ENCODE data around the gene NOC2L. TPM values are rescaled to one million over a fixed set of nuclear protein-coding genes. Genes with fewer than 3 reads are reported as not detected.

NOC2L gene
- total and polyA plus RNA-seq, 12 donors = 38.3 to 64.8 (median 43.5) TPM

GRCh38 chr1:910881-911721 lies 48.0 kb downstream of the NOC2L start:
- H3K27ac ChIP-seq = no peak overlapping the region
- WGBS, 2 donors = 63 to 72% methylated on average over 25 of the region's 25 CpGs
- no peak for TF ChIP-seq CTCF (IDR thresholded peaks at IDR 0.05)
- no peak overlapping the region for H3K4me3 ChIP-seq
- intact Hi-C loops (cut with DNase I) = no loop called here
- DNase-seq (no peak), ATAC-seq (no peak)
- no peaks in the 10 kb centered on the region for H3K9me3 ChIP-seq
- peaks cover 0 to 72% (median 57%) of the 10 kb centered on the region in 7 donors for H3K27me3 ChIP-seq
- H3K4me1 ChIP-seq = peaks cover 0 to 19% (median 0%) of the 10 kb centered on the region in 9 donors
- peaks cover 0 to 7% (median 0%) of the 10 kb centered on the region in 9 donors for H3K36me3 ChIP-seq

GRCh38 chr1:910311-910880 lies 48.7 kb downstream of the NOC2L start:
- H3K9me3 ChIP-seq = no peaks in the 10 kb centered on the region
- peaks cover 0 to 7% (median 0%) of the 10 kb centered on the region in 9 donors for H3K36me3 ChIP-seq
- no peak for DNase-seq
- intact Hi-C loops (cut with DNase I) = no loop called here
- no peak for ATAC-seq
- WGBS, 2 donors = 28% methylated on average over 29 of the region's 29 CpGs
- H3K4me1 ChIP-seq = peaks cover 0 to 26% (median 2%) of the 10 kb centered on the region in 9 donors
- peaks cover 0 to 68% (median 55%) of the 10 kb centered on the region in 7 donors for H3K27me3 ChIP-seq
- no peak overlapping the region for H3K27ac ChIP-seq
- peak overlapping the region in 1 of 10 donors; percentile 29 for H3K4me3 ChIP-seq
- TF ChIP-seq CTCF (IDR thresholded peaks at IDR 0.05) = no peak

- peaks cover 0 to 7% (median 0%) of the 10 kb centered on the region in 9 donors for H3K36me3 ChIP-seq
- H3K27ac ChIP-seq = no peak overlapping the region
- H3K27me3 ChIP-seq = peaks cover 0 to 65% (median 59%) of the 10 kb centered on the region in 7 donors
- peak overlapping the region in 1 of 10 donors; percentile 29 for H3K4me3 ChIP-seq
- WGBS, 2 donors = 7 to 22% methylated on average over 21 to 53 of the region's 53 CpGs
- ATAC-seq (no peak), DNase-seq (no peak)
- intact Hi-C loops (cut with DNase I) = loop anchor here in 4 of 10 donors (5.0 to 10.0 kb wide), 3 partner anchors 45 to 52 kb away; partner anchors contain the start of genes NOC2L (in 3 of the 4) and KLHL17 (in 1 of the 4)
- H3K9me3 ChIP-seq = no peaks in the 10 kb centered on the region
- H3K4me1 ChIP-seq = peaks cover 3 to 32% (median 7%) of the 10 kb centered on the region in 9 donors
- no peak for TF ChIP-seq CTCF (IDR thresholded peaks at IDR 0.05)
These were observed 49.2 kb downstream of the NOC2L start for GRCh38 chr1:909861-910310.

GRCh38 chr1:908661-909060 lies 50.4 kb downstream of the NOC2L start:
- Histone ChIP-seq H3K4me1 (peaks cover 3 to 42% (median 15%) of the 10 kb centered on the region in 9 donors), H3K27ac (no peak overlapping the region), H3K36me3 (no peaks in the 10 kb centered on the region), H3K27me3 (peaks cover 0 to 57% (median 50%) of the 10 kb centered on the region in 7 donors), H3K4me3 (no peak overlapping the region), H3K9me3 (no peaks in the 10 kb centered on the region)
- intact Hi-C loops (cut with DNase I) = loop anchor here in 4 of 10 donors (5.0 to 10.0 kb wide), 3 partner anchors 46 to 54 kb away; partner anchors contain the start of genes NOC2L (in 3 of the 4) and KLHL17 (in 1 of the 4)
- DNase-seq (no peak), ATAC-seq (no peak)
- TF ChIP-seq CTCF (IDR thresholded peaks at IDR 0.05) = no peak
- WGBS, 2 donors = 83 to 84% methylated on average over 2 to 16 of the region's 16 CpGs
